ENCODE measurements around the gene AFF3.

DNA sequence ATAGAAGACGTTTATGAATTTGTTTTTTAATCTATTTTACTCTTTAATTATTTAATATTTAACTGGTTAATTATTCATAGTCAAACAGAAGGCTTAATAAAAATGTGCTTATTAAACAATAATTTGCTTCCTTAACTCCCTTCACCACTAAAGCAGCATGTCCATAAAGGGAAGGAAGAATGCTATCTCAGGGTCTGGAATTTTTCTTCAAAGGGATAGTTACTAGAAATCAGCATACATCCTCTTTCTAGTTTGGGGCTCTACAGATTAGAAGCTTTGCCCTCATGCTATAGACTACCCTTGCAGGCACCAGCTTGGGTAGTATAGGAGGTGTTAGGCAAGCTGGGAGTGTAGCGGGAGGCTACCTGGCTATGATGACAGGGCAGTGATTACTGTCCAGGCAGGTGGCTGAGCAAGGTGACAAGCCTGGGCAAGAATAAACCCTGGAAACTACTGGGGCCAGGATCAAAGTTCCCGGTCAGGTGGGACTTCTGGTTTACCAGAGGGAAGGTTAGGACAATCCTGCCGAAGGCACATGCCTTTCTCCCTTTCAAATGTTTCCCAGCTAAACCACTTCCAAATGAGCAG is 376.6 kb downstream of the AFF3 start:
- TF ChIP-seq, protein P1, sequence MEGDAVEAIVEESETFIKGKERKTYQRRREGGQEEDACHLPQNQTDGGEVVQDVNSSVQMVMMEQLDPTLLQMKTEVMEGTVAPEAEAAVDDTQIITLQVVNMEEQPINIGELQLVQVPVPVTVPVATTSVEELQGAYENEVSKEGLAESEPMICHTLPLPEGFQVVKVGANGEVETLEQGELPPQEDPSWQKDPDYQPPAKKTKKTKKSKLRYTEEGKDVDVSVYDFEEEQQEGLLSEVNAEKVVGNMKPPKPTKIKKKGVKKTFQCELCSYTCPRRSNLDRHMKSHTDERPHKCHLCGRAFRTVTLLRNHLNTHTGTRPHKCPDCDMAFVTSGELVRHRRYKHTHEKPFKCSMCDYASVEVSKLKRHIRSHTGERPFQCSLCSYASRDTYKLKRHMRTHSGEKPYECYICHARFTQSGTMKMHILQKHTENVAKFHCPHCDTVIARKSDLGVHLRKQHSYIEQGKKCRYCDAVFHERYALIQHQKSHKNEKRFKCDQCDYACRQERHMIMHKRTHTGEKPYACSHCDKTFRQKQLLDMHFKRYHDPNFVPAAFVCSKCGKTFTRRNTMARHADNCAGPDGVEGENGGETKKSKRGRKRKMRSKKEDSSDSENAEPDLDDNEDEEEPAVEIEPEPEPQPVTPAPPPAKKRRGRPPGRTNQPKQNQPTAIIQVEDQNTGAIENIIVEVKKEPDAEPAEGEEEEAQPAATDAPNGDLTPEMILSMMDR (IDR thresholded peaks at IDR 0.05; ENCODE audit: low read depth, low read length): no peak
- no peak for TF ChIP-seq EZH2phosphoT487 (IDR thresholded peaks at IDR 0.05; ENCODE audit: low read depth)
